H1 (cell line): ENCODE measurements around the gene OSBP2. TPM values are rescaled to one million over a fixed set of nuclear protein-coding genes. Genes with fewer than 3 reads are reported as not detected.
"Not testable (repeated sequence)": the region's sequence is repeated elsewhere in the genome, so short reads cannot be mapped to it uniquely, and the experiment has no call there.

Source experiments
- CTCF ChIA-PET: fragments of 300-600 bp; sonication (Branson Sonifier 250); formaldehyde crosslinking; loops from one replicate; lab custom pipeline; 2021; ENCODE audit not compliant: partially characterized antibody; lab: Charles Lee
- POLR2A ChIA-PET: fragments of 300-600 bp; sonication (Branson Sonifier 250); formaldehyde crosslinking; loops from one replicate; lab custom pipeline; 2021; ENCODE audit warnings: inconsistent platforms; ENCODE audit not compliant: partially characterized antibody; lab: Charles Lee
- DNase-seq, 2 experiments: peaks; one replicate each; pipeline versions ENCODE4 v3.0.0 to v3.0.0-alpha.2; 2010 to 2022; ENCODE audit warnings: low spot score in 2 of 2, low read depth in 1 of 2, mixed read lengths in 1 of 2
- FAIRE-seq: peaks from 2 replicates; lab custom pipeline; 2011; peaks lifted over from hg19 to GRCh38; lab: Jason Lieb, UNC
- H2AFZ ChIP-seq: 2 replicates; pipeline ENCODE4 v1.8.1; 2012; ENCODE audit warnings: low read length, inconsistent platforms
- H2AK5ac ChIP-seq: 2 replicates; pipeline ENCODE4 v1.6.1; 2013; ENCODE audit warnings: low read depth, low read length
- H2BK120ac ChIP-seq: replicated peaks from 2 replicates; pipeline ENCODE3; 2013; ENCODE audit warnings: low read depth, low read length, inconsistent platforms
- H2BK12ac ChIP-seq: 2 replicates; pipeline ENCODE4 v1.6.1; 2013; ENCODE audit warnings: low read depth, low read length
- H2BK15ac ChIP-seq: 2 replicates; pipeline ENCODE4 v1.6.1; 2013; ENCODE audit warnings: low read length
- H2BK20ac ChIP-seq: 2 replicates; pipeline ENCODE4 v1.6.1; 2013; ENCODE audit warnings: low read length
- H2BK5ac ChIP-seq: 2 replicates; pipeline ENCODE4 v1.6.1; 2013; ENCODE audit warnings: low read depth, low read length
- H3K14ac ChIP-seq: 2 replicates; pipeline ENCODE4 v1.6.1; 2013; ENCODE audit warnings: inconsistent platforms; ENCODE audit not compliant: insufficient read length
- H3K18ac ChIP-seq: 2 replicates; pipeline ENCODE4 v1.6.1; 2013; ENCODE audit warnings: low read length; ENCODE audit errors: extremely low read depth
- H3K23ac ChIP-seq: 2 replicates; pipeline ENCODE4 v1.6.1; 2013; ENCODE audit warnings: inconsistent platforms; ENCODE audit not compliant: insufficient read length
- H3K23me2 ChIP-seq: 2 replicates; pipeline ENCODE4 v1.6.1; 2013; ENCODE audit warnings: low read depth, low read length
- H3K27ac ChIP-seq: 2 replicates; pipeline ENCODE4 v1.6.1; 2011; ENCODE audit warnings: low read depth, low read length, inconsistent platforms
- H3K27me3 ChIP-seq, 4 experiments: replicated peaks in 1 of 4; 1 replicate in 1 of 4; 2 replicates in 3 of 4; pipeline versions ENCODE4 v1.6.1 to v1.8.1; 2011 to 2013; ENCODE audit warnings: low read length in 3 of 4, mild to moderate bottlenecking in 3 of 4, inconsistent platforms in 2 of 4, mixed read lengths in 2 of 4, moderate library complexity in 1 of 4; ENCODE audit not compliant: control insufficient read depth in 3 of 4, insufficient read depth in 3 of 4; ENCODE audit errors: extremely low read depth in 1 of 4
- H3K36me3 ChIP-seq, 4 experiments: 2 replicates each; pipeline versions ENCODE4 v1.6.1 to v1.8.1; 2011 to 2013; ENCODE audit warnings: mild to moderate bottlenecking in 4 of 4, low read length in 3 of 4, moderate library complexity in 2 of 4, control low read depth in 1 of 4, inconsistent platforms in 1 of 4; ENCODE audit not compliant: insufficient read depth in 4 of 4, control insufficient read depth in 2 of 4
- H3K4ac ChIP-seq: replicated peaks from 2 replicates; pipeline ENCODE3; 2013; ENCODE audit warnings: low read length, low read depth, mixed read lengths, inconsistent platforms; ENCODE audit not compliant: insufficient read length
- H3K4me1 ChIP-seq, 4 experiments: replicated peaks in 1 of 4; 1 replicate in 1 of 4; 2 replicates in 3 of 4; pipeline versions ENCODE4 v1.6.1 to v1.8.1; 2011 to 2013; ENCODE audit warnings: low read length in 3 of 4, inconsistent platforms in 2 of 4, mixed read lengths in 1 of 4; ENCODE audit not compliant: insufficient read depth in 4 of 4, control insufficient read depth in 3 of 4
- H3K4me2 ChIP-seq, 2 experiments: 2 replicates each; pipeline versions ENCODE4 v1.6.1 to v1.8.1; 2011 to 2013; ENCODE audit warnings: low read depth in 2 of 2, low read length in 2 of 2, control low read depth in 1 of 2, inconsistent platforms in 1 of 2, mild to moderate bottlenecking in 1 of 2; ENCODE audit not compliant: insufficient read depth in 1 of 2
- H3K4me3 ChIP-seq, 4 experiments: fragments of 200-600, 300-600 bp in 1 of 4; sonication (generic), shearing (Covaris generic), sonication (Bioruptor Twin) in 1 of 4; 2 replicates each; pipeline versions ENCODE4 v1.5.1 to v1.8.1; 2011 to 2016; ENCODE audit warnings: low read length in 4 of 4, low read depth in 3 of 4, control low read depth in 2 of 4, inconsistent platforms in 2 of 4, mild to moderate bottlenecking in 2 of 4, mixed read lengths in 1 of 4, moderate library complexity in 1 of 4; ENCODE audit not compliant: insufficient read depth in 2 of 4; ENCODE audit errors: extremely low read depth in 1 of 4
- H3K56ac ChIP-seq: replicated peaks from 2 replicates; pipeline ENCODE3; 2013; ENCODE audit warnings: low read depth, mild to moderate bottlenecking, mixed read lengths, low read length, inconsistent platforms; ENCODE audit not compliant: insufficient read length
- H3K79me1 ChIP-seq: 2 replicates; pipeline ENCODE4 v1.6.1; 2013; ENCODE audit warnings: low read depth, low read length, control low read depth
- H3K79me2 ChIP-seq, 2 experiments: 2 replicates each; pipeline versions ENCODE4 v1.6.1 to v1.8.1; 2012 to 2013; ENCODE audit warnings: low read length in 2 of 2, mild to moderate bottlenecking in 2 of 2, inconsistent platforms in 1 of 2; ENCODE audit not compliant: insufficient read depth in 2 of 2, control insufficient read depth in 1 of 2
- H3K9ac ChIP-seq, 4 experiments: replicated peaks in 1 of 4; 1 replicate in 1 of 4; 2 replicates in 3 of 4; pipeline versions ENCODE4 v1.6.1 to v1.8.1; 2011 to 2013; ENCODE audit warnings: low read depth in 3 of 4, low read length in 3 of 4, control low read depth in 2 of 4, mild to moderate bottlenecking in 2 of 4, moderate library complexity in 2 of 4, inconsistent platforms in 1 of 4; ENCODE audit errors: extremely low read depth in 1 of 4
- H3K9me3 ChIP-seq, 2 experiments: 2 replicates each; pipeline versions ENCODE4 v1.6.1 to v1.8.1; 2012 to 2013; ENCODE audit warnings: mild to moderate bottlenecking in 2 of 2, moderate library complexity in 2 of 2, control low read depth in 1 of 2, inconsistent platforms in 1 of 2, low read depth in 1 of 2, low read length in 1 of 2, mixed read lengths in 1 of 2; ENCODE audit not compliant: insufficient read depth in 2 of 2
- H4K20me1 ChIP-seq, 2 experiments: replicated peaks in 1 of 2; 2 replicates each; pipeline versions ENCODE3 to v1.8.1; 2011 to 2013; ENCODE audit warnings: inconsistent platforms in 2 of 2, low read length in 2 of 2, mild to moderate bottlenecking in 1 of 2; ENCODE audit not compliant: insufficient read depth in 2 of 2, control insufficient read depth in 1 of 2
- H4K5ac ChIP-seq: 2 replicates; pipeline ENCODE4 v1.6.1; 2013; ENCODE audit warnings: low read length, low read depth, mixed read lengths, inconsistent platforms; ENCODE audit not compliant: insufficient read length
- H4K8ac ChIP-seq: 2 replicates; pipeline ENCODE4 v1.8.0; 2013; ENCODE audit warnings: mild to moderate bottlenecking, moderate library complexity, low read length, inconsistent platforms; ENCODE audit not compliant: insufficient read depth; ENCODE audit errors: extremely low read depth
- H4K91ac ChIP-seq: replicated peaks from 2 replicates; pipeline ENCODE3; 2013; ENCODE audit warnings: low read length, mixed read lengths, inconsistent platforms; ENCODE audit not compliant: insufficient read length
- WGBS, 2 experiments: shearing (Covaris generic) in 1 of 2; methylation state at CpG; one replicate each; pipeline versions ENCODE4 v1.1.6 to v1.1.7; 2013 to 2015; ENCODE audit warnings: low lambda C conversion rate in 2 of 2, mixed read lengths in 2 of 2, inconsistent platforms in 1 of 2, low coverage in 1 of 2, missing lambda C conversion rate in 1 of 2; ENCODE audit not compliant: insufficient replicate concordance in 2 of 2, insufficient coverage in 1 of 2, insufficient read length in 1 of 2; ENCODE audit errors: extremely low coverage in 1 of 2, missing lambda C conversion rate in 1 of 2; 5-methylcytosine and 5-hydroxymethylcytosine counted together
- polyA plus RNA-seq, 7 experiments: library from polyadenylated mRNA; depleted of rRNA in 3 of 7; stranded (reverse) in 5 of 7; unstranded in 2 of 7; fragments of >200 nt in 5 of 7; fragments of 200-250 nt in 2 of 7; gene quantifications; 1 replicate in 5 of 7; 2 replicates in 1 of 7; 4 replicates in 1 of 7; pipeline versions ENCODE4 v1.2.1 to v1.2.3, GENCODE V29; 2011 to 2013; ENCODE audit warnings: missing spikeins in 2 of 7, mixed read lengths in 2 of 7
- total RNA-seq: library from RNA; stranded (reverse); fragmentation: NEBNext Ultra II Directional; extraction: Animal tissue kit (Norgen Biotek cat#: 25700); gene quantifications from 2 replicates; pipeline ENCODE4 v1.2.1, GENCODE V29; 2021

Gene OSBP2
- total and polyA plus RNA-seq, 2 of the 8 experiments (the other 6 are each of a cell fraction or from before 2014, with no cell fraction given), result 3.4 to 3.7 TPM

- H3K23me2 ChIP-seq, H3K36me3 ChIP-seq, H3K4ac ChIP-seq, H3K9ac ChIP-seq, H3K14ac ChIP-seq, H3K9me3 ChIP-seq, H3K27me3 ChIP-seq, H2BK5ac ChIP-seq, H4K20me1 ChIP-seq, H2AK5ac ChIP-seq, H2BK15ac ChIP-seq, DNase-seq, H3K27ac ChIP-seq, H3K4me2 ChIP-seq, H3K56ac ChIP-seq, H3K4me1 ChIP-seq, H4K5ac ChIP-seq, H4K91ac ChIP-seq, FAIRE-seq, H3K4me3 ChIP-seq, POLR2A ChIA-PET, H3K23ac ChIP-seq, H2BK20ac ChIP-seq, H2BK120ac ChIP-seq, H3K18ac ChIP-seq, H3K79me2 ChIP-seq, H3K79me1 ChIP-seq, H4K8ac ChIP-seq: not testable (repeated sequence)
- 85% methylated on average over 12 of the region's 12 CpGs; no CpG with 5 or more reads in 1 of the 2 experiments for WGBS, 2 experiments
- CTCF ChIA-PET, result interaction anchor here (0.8 to 1.2 kb wide), 5 partner anchors 9 to 45 kb away, joined by 3 to 6 read pairs (median 3); partner anchors contain the start of genes DUSP18 and SLC35E4
- 0 out of 2 replicates have a peak overlapping the region, but pooled peaks have one; percentile 58 for H2AFZ ChIP-seq
- 0 out of 2 replicates have a peak overlapping the region, but pooled peaks have one; percentile 27 for H2BK12ac ChIP-seq
These were observed 14.6 kb upstream of the OSBP2 start for GRCh38 chr22:30679895-30680690.
